GM08714 (cell line): Measurements from ENCODE around the gene APOL6.

ENCODE experiments used
- H3K4me3 ChIP-seq: fragments of 200-500 bp; sonication (Bioruptor generic); 2 replicates; pipeline ENCODE4 v1.5.1; 2014; ENCODE audit warnings: mild to moderate bottlenecking, low read length, inconsistent platforms
- ZNF274 ChIP-seq: IDR thresholded peaks from 2 replicates; pipeline ENCODE4 v1.6.1; 2012; ENCODE audit warnings: mild to moderate bottlenecking, low read depth, low read length

The APOL6 gene

DNA sequence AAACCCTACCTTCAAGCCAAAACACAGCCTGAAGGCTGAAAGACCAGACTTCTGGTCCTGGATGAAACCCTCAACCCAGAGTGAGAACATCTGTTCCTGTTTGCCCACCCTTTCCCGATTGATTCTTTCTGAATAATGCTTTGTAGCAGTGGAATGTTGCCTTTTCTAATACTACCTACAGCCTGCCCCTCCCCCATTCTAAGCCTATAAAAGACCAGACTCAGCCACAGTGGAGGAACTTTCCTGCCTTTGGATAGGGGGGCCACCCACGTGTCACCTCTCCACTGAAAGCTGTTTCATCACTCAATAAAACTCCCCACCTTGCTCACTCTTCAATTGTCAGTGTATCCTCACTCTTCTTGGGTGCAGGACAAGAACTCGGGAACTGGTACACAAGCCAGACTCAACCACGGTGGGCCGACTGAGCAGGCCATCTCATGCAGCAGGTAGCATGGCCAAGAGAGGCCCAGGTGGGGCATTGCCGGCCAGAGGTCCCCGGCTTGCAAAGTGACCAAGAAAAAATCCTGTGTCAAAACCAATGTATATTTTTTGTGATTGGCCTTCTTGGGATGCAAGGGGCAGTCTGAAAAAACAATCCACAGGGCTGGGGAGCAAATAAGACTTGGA, 6.6 kb upstream of the APOL6 start:
- no peak overlapping the region for H3K4me3 ChIP-seq
- no peak for TF ChIP-seq ZNF274

DNA sequence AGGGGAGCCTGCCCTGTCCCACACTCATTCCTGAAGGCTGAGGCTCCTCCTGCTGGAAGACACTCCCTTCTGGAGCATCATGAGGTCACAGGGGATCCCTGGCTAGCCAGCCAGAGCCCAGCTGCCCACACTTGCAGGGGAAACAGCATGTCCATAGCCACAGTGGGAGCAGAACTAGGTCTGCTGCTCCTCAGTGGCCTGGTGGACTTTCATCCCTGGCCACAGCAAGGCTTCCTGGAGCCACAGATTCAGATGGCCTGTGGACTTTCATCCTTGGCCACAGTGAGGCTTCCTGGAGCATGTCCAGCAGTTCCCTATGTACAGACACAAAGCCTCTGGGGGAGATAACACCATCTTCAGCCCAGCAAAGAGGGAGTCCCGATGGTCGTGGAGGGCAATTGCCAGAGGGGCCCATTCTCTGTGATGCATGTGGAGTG, 5.9 kb upstream of the APOL6 start:
- H3K4me3 ChIP-seq: no peak overlapping the region
- no peak for TF ChIP-seq ZNF274

DNA sequence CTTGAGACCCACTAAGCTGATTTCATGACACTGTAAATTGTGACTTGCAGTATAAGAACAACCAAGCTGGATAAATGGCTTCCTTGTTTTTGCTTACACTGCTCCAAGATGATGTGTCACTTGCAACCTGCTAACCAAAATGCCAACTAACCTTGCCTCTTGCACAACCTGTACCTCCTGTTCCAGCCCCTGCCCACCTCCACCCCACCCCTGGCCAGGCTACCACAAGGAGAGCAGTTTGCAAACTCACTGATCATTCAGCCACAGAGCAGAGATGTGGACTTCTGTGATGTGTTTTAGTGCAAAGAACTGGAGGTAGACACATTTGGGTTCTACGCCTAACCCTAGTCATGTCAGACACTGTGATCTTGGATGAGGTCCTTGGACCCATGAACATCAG, 4.3 kb upstream of the APOL6 start:
- TF ChIP-seq ZNF274: no peak
- H3K4me3 ChIP-seq: no peak overlapping the region

DNA sequence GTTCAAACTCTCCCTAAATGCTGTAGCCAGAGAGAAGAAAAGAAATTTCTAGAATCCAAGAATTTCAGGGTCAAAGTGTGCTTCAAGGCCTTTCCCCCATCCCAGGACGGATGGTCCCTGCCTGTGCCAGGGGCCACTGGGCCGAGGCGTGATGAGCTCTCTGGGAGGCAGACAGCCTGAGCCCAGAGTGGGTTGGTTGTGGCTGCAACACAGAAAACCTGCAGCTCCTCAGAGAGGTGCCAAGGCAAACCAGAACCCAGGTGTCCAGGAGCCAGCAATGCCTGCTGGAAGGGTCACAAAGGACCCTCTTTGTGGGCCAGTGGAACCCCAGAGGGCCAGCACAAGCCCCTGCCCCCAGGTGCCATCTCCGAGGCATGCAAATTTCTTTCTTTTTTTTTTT, 2.6 kb upstream of the APOL6 start:
- H3K4me3 ChIP-seq: no peak overlapping the region
- no peak for TF ChIP-seq ZNF274

DNA sequence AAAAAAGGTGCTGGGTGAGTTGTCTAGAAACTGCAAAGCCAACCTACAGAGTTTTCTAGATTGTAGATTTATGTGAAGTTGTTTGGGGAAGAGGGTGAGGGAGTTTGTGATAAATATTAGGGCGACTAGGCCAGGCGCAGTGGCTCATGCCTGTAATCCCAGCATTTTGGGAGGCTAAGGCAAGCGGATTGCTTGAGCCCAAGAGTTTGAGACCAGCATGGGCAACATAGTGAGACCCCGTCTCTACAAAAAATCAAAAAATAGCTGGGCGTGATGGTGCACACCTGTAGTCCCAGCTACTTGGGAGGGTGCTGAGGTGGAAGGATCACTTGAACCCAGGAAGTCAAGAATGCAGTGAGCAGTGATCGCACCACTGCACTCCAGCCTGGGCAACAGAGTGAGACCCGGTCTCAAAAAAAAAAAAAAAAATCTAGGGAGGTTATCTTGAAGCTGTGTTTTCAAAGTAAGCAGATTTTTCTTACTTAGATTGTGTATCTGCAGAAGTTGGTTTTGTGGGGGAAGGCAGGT, 844 bp downstream of the APOL6 start:
- TF ChIP-seq ZNF274: no peak
- H3K4me3 ChIP-seq: peak overlapping the region; percentile 76; the same call in 1 of the 2 replicates

DNA sequence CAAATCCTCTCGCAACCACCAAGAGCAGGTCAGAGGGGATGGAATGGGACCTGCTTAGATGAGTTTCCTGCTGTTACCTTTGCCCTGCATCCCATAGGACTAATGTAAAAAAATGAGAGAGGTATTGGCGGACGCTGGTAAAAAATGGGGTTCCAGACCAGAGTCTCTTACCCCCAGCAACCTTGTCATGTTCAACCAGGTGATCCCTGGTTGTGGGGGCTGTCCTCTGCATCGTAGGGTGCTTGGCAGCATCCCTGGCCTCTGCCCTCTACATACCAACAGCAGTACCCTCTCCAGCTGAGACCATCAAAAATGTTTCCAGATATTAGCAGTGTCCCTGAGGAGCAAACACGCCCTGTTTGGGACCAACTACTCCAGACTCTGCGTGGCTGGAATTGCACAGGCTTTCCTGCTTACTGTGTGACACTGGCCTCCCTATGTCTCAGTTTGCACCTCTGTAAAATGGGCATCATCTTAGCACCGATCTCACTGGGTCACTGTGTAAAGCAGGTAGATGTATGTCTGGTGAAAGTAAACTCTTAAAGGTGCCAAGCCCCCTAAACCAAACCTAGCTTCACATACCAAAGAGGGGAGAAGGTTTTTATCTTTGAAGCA, 1.5 kb downstream of the APOL6 start:
- peak overlapping the region; percentile 76; the same call in 1 of the 2 replicates for H3K4me3 ChIP-seq

DNA sequence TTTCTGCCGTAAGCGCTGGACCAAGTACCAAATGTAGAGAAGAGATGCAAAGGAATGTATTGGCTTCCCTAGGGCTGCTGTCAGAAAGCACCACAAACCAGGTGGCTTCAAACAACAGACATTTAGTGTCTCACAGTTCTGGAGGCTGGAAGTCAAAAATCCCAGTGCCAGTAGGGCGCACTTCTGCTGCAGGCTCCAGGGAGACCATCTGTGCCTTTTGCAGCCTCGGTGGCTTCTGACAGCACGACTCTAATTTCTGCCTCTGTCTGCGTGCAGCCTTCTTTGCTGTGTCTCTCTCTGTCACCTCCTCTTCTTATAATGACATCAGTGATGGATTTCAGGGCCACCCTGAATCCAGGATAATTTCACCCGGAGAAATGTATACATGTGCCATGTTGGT, 2.8 kb downstream of the APOL6 start:
- H3K4me3 ChIP-seq: no peak overlapping the region

More for the DNA sequence above, 1.5 kb downstream of the APOL6 start:
- TF ChIP-seq ZNF274: no peak

DNA sequence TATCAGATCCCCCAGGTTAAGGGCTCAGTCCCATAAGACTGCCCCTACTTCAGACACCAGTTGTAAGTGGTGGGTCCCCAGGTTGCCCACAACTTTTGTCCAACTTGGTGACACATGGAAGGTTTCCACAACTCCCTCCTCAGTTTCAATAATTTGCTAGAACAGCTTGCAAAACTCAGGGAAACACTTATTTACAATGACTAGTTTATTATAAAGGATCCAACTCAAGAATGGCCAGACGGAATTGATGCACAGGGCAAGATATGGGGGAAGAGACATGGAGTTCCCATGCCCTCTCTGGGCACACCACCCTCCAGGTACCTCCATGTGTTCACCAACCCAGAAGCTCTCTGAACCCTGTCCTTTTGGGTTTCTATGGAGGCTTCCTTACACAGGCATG, 5.6 kb downstream of the APOL6 start:
- no peak overlapping the region for H3K4me3 ChIP-seq
- no peak for TF ChIP-seq ZNF274

More for the DNA sequence above, 2.8 kb downstream of the APOL6 start:
- TF ChIP-seq ZNF274: no peak

DNA sequence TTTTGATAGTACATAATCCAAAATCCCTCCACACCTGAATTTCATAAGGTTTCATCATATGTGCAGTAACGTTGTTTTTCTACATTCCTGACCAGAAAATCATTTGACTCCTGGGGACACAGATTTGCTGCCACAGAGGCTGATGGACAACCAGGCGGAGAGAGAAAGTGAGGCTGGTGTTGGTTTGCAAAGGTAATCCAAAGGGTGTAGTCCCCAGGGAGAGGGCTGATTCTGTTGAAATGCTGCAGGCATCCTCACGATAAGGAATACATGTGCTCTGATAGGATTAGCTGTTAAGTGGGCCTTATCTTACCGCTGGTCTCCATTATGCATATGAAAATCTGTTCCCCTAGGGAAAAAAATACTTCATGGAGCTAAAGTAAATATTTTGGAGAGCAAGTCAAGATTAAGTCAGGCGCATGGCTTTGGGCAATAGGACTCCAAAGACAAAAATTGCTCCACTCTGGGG, 8.1 kb downstream of the APOL6 start:
- TF ChIP-seq ZNF274: no peak
- H3K4me3 ChIP-seq: no peak overlapping the region

DNA sequence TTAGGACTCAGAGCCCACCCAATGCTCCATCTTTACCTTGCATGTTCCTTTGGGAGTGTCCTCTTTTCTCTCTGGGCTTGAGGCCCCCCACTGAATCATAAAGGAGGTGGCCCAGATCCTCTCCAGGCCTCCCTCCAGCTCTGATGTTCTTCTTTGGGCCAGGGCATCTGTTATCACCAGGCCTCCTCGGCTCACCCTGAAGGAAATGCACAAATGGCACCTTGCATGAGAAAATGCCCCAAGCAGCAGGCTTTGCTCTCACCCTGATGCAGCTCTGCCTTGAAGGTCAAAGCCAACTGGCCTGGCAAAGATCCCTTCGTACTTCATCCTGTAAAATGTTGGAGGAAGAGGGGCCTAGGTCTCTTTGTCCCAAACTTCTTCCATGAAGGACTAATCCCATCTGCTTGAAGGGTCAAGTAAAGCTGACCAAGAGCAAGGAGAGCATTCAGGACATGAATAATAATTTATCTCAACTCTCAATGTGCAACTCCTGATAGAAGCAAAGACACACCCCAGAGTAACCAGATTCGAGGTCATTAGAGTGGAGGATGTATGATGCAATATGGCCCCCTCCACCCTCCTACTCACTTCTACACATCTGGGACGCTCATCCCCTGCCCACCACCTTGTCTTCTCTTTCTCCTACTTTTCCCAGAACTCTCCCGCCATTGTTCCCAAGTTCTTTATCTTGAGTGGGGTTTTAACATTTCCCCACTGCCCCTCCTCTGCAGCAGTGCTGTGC, 9.5 kb downstream of the APOL6 start:
- no peak overlapping the region for H3K4me3 ChIP-seq

DNA sequence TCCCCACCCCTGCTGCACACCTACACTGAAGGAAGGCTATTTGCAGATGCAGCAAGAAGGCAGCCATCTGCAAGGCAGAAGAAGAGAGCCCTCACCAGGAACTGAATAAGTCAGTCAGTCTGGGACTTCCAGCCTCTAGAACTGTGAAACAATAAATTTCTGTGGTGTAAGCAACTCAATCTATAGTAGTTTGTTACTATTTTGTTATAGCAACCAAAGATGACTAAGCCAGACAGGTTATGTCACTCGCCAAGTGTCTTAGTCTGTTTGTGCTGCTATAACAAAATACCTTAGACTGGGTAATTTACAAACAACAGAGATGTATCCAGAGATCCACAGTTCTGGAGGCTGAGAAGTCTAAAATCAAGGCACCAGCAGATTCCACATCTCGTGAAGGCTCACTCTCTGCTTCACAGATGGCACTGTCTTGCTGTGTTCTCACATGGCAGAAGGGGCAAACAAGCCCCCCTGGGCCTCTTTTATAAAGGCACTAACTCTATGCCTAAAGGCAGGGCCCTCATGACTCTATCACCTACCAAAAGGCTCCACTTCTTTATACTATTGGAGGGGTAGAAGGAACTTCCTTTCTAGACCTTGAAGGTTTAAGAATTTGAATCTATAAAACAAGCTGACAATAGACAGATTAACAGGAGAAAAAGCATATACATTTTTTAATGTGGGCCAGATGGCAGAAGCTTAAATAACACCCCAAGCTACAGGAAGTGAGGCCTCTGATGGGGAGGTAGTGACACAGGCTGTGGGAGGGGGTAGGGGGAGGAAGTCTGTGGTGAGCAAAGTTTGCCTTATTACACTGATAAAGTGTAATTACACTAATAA, 12.3 kb downstream of the APOL6 start:
- H3K4me3 ChIP-seq: no peak overlapping the region
- no peak for TF ChIP-seq ZNF274

More for the DNA sequence above, 9.5 kb downstream of the APOL6 start:
- no peak for TF ChIP-seq ZNF274

DNA sequence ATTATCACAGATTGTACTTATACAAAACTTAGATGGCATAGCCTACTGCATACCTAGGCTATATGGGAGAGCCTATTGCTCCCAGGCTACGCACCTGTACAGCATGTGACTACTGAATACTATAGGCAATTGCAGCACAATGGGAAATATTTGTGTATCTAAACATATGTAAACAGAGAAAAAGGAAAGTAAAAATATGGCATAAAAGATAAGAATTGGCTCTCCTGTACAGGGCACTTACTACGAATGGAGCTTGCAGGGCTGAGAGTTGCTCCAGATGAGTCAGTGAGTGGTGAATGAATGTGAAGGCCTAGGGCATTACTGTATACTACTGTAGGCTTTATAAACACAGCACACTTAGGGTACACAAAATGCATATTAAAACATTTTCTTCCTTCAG, 13.2 kb downstream of the APOL6 start:
- H3K4me3 ChIP-seq: no peak overlapping the region
- TF ChIP-seq ZNF274: no peak

DNA sequence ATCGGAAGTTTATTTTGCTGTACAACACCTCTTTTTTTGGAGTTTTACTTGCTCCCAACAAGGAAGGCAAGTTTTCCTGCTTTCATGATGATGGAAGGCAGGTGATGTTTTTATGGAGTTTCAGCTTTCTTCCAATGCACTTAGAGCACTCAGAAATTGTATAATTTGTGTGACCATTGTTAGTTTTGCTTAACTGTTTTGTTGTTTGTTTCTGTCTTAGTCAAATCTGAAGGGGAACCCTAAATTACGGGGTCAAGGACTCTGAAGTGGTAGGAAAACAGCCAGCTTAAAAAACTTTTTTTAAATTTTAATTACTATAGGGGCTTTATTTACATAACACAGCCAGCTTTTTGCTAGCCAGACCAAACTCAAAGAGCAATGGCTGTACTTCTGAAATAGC, 14.7 kb downstream of the APOL6 start:
- no peak for TF ChIP-seq ZNF274
- no peak overlapping the region for H3K4me3 ChIP-seq

DNA sequence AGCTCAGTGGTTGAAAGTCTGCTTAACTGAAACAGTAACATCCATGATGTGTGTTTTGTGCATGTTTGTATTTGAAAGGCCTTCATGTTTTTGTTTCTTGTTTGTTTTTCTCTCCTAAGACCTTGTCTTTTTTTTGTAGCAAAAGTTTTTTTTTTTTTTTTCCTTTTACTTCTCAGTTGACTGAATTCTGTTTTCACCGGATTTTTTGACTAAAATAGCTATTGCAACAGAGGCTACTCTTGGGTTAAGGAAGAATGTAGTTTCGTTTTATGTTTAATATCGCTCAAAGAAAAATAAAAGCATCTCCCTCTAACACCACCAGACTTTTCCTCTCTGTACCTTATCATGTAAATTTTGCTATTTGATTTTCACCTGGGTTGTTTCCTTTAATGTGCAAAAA, 15.1 kb downstream of the APOL6 start:
- TF ChIP-seq ZNF274: no peak

More for the DNA sequence above, 15.1 kb downstream of the APOL6 start:
- no peak overlapping the region for H3K4me3 ChIP-seq
